ENCODE results near the gene RBMS1.

The RBMS1 gene

DNA sequence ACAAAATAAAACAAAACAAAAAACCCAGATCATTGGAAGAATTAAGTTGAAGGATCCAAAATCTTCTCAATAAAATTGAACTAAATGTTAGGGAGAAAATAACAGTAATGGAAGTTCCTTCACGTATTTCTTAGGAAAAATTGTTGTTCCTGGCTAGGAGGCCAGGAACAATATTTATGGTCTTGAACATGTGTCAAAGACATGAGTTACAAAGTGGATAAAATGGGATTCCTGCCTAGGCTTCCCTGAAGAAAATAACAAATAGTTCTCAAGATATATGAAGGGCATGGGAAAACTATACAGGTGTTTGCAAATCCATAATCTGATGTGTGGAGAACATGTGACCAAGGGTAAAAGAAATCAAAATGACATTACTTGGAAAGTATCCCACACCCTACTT, 225.9 kb downstream of the RBMS1 start:
- no peaks in the 10 kb centered on the region for H3K9me2 ChIP-seq (replicated peaks; ENCODE audit: low read depth, low read length)
- peaks cover 17% of the 10 kb centered on the region; the same call in 1 of the 2 replicates for H3K36me3 ChIP-seq (ENCODE audit: insufficient read depth, low read length)
- no peaks in the 10 kb centered on the region for H4K20me1 ChIP-seq (ENCODE audit: insufficient read depth, low read length, poor library complexity, severe bottlenecking)
- no peak overlapping the region for H2AFZ ChIP-seq (ENCODE audit: low read length)
- no peaks in the 10 kb centered on the region for H3K4me1 ChIP-seq (ENCODE audit: insufficient read depth, low read length, poor library complexity, severe bottlenecking)
- no peaks in the 10 kb centered on the region for H3K79me2 ChIP-seq (ENCODE audit: insufficient read depth, low read length)
- H3F3A ChIP-seq (ENCODE audit: low read depth) = no peaks in the 10 kb centered on the region
- TF ChIP-seq, protein P1, sequence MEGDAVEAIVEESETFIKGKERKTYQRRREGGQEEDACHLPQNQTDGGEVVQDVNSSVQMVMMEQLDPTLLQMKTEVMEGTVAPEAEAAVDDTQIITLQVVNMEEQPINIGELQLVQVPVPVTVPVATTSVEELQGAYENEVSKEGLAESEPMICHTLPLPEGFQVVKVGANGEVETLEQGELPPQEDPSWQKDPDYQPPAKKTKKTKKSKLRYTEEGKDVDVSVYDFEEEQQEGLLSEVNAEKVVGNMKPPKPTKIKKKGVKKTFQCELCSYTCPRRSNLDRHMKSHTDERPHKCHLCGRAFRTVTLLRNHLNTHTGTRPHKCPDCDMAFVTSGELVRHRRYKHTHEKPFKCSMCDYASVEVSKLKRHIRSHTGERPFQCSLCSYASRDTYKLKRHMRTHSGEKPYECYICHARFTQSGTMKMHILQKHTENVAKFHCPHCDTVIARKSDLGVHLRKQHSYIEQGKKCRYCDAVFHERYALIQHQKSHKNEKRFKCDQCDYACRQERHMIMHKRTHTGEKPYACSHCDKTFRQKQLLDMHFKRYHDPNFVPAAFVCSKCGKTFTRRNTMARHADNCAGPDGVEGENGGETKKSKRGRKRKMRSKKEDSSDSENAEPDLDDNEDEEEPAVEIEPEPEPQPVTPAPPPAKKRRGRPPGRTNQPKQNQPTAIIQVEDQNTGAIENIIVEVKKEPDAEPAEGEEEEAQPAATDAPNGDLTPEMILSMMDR (conservative IDR thresholded peaks at IDR 0.05; ENCODE audit: low read length) = no peak
- no peak for TF ChIP-seq EZH2phosphoT487 (IDR thresholded peaks at IDR 0.05; ENCODE audit: borderline replicate concordance)
- no peak overlapping the region for H3K9ac ChIP-seq (ENCODE audit: low read depth, low read length, poor library complexity, severe bottlenecking)
- no peaks in the 10 kb centered on the region for H3K27me3 ChIP-seq (ENCODE audit: insufficient read depth, low read length, poor library complexity, severe bottlenecking)
- H3K4me3 ChIP-seq (ENCODE audit: low read length, poor library complexity, severe bottlenecking) = no peak overlapping the region
- no peaks in the 10 kb centered on the region for H3K9me3 ChIP-seq (ENCODE audit: insufficient read depth, low read depth, low read length)
- H3K4me2 ChIP-seq (ENCODE audit: low read depth, low read length, poor library complexity, severe bottlenecking) = no peak overlapping the region

DNA sequence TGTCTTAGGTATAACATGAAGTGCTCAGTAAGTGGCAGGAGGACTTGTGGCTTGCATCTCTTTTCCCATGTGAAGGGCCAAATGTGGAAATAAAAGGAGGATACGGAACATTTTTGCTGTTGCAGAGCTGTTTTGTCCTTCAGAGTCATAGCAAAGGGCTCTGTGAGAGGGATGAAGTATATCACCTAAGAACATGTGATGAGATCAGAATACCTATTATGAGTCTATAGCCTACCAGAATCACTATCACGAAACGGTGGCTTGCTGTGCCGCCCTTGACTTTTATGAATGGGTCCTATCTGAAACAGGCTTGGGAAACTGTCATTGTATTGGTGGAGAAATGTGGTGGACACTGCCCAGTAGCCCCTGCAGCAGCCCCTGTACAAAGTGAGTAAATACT, 226.6 kb downstream of the RBMS1 start:
- no peaks in the 10 kb centered on the region for H4K20me1 ChIP-seq (ENCODE audit: insufficient read depth, low read length, poor library complexity, severe bottlenecking)
- TF ChIP-seq, protein P1 (conservative IDR thresholded peaks at IDR 0.05; ENCODE audit: low read length) = no peak
- no peak for TF ChIP-seq EZH2phosphoT487 (IDR thresholded peaks at IDR 0.05; ENCODE audit: borderline replicate concordance)
- no peak overlapping the region for H3K4me3 ChIP-seq (ENCODE audit: low read length, poor library complexity, severe bottlenecking)
- H3K36me3 ChIP-seq (ENCODE audit: insufficient read depth, low read length) = peaks cover 15% of the 10 kb centered on the region; the same call in 1 of the 2 replicates
- no peaks in the 10 kb centered on the region for H3K9me3 ChIP-seq (ENCODE audit: insufficient read depth, low read depth, low read length)
- H3K79me2 ChIP-seq (ENCODE audit: insufficient read depth, low read length) = no peaks in the 10 kb centered on the region
- H3K9me2 ChIP-seq (replicated peaks; ENCODE audit: low read depth, low read length) = no peaks in the 10 kb centered on the region
- no peak overlapping the region for H2AFZ ChIP-seq (ENCODE audit: low read length)
- H3K4me1 ChIP-seq (ENCODE audit: insufficient read depth, low read length, poor library complexity, severe bottlenecking) = no peaks in the 10 kb centered on the region
- no peaks in the 10 kb centered on the region for H3F3A ChIP-seq (ENCODE audit: low read depth)
- no peak overlapping the region for H3K9ac ChIP-seq (ENCODE audit: low read depth, low read length, poor library complexity, severe bottlenecking)
- no peak overlapping the region for H3K4me2 ChIP-seq (ENCODE audit: low read depth, low read length, poor library complexity, severe bottlenecking)
- no peaks in the 10 kb centered on the region for H3K27me3 ChIP-seq (ENCODE audit: insufficient read depth, low read length, poor library complexity, severe bottlenecking)

DNA sequence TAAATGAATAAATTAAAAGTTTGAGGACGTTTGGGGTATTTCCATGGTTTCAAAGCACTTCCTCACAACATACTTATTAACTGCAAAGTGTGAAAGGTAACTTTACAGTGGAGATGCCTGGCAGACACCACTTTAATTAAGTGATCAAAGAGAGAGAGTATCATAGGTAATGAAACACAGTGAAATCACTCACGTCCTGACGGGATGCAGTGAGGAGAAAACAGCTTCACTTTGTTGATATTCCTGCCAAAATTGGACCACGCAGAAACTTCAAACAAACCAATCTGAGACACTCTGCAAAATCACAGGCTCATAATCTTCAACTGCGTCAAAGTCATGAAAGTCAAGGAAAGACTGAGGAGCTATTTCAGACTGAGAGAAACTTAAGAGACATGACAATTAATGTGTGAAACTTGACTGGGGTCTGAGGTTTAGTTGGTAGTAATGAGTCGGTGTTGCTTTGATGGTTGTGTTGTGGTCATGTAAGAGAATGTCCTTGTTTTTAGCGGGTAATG, 227.5 kb downstream of the RBMS1 start:
- no peaks in the 10 kb centered on the region for H3K9me2 ChIP-seq (replicated peaks; ENCODE audit: low read depth, low read length)
- H3K27me3 ChIP-seq (ENCODE audit: insufficient read depth, low read length, poor library complexity, severe bottlenecking) = no peaks in the 10 kb centered on the region
- no peaks in the 10 kb centered on the region for H4K20me1 ChIP-seq (ENCODE audit: insufficient read depth, low read length, poor library complexity, severe bottlenecking)
- no peaks in the 10 kb centered on the region for H3K79me2 ChIP-seq (ENCODE audit: insufficient read depth, low read length)
- no peaks in the 10 kb centered on the region for H3F3A ChIP-seq (ENCODE audit: low read depth)
- H3K4me2 ChIP-seq (ENCODE audit: low read depth, low read length, poor library complexity, severe bottlenecking) = no peak overlapping the region
- H3K9me3 ChIP-seq (ENCODE audit: insufficient read depth, low read depth, low read length) = no peaks in the 10 kb centered on the region
- H3K4me3 ChIP-seq (ENCODE audit: low read length, poor library complexity, severe bottlenecking) = no peak overlapping the region
- TF ChIP-seq, protein P1 (conservative IDR thresholded peaks at IDR 0.05; ENCODE audit: low read length) = no peak
- no peak for TF ChIP-seq EZH2phosphoT487 (IDR thresholded peaks at IDR 0.05; ENCODE audit: borderline replicate concordance)
- no peak overlapping the region for H2AFZ ChIP-seq (ENCODE audit: low read length)
- peaks cover 5% of the 10 kb centered on the region; the same call in 1 of the 2 replicates for H3K36me3 ChIP-seq (ENCODE audit: insufficient read depth, low read length)
- H3K9ac ChIP-seq (ENCODE audit: low read depth, low read length, poor library complexity, severe bottlenecking) = no peak overlapping the region
- no peaks in the 10 kb centered on the region for H3K4me1 ChIP-seq (ENCODE audit: insufficient read depth, low read length, poor library complexity, severe bottlenecking)
